Keratinocyte (primary cell): ENCODE data around the gene REV3L. TPM values are rescaled to one million over a fixed set of nuclear protein-coding genes. Genes with fewer than 3 reads are reported as not detected.

Experiments used
- DNase-seq: peaks from one replicate; pipeline ENCODE4 v3.0.0-alpha.2; 2011; ENCODE audit warnings: low read depth, missing footprints, low spot score
- FAIRE-seq: peaks from 2 replicates; lab custom pipeline; 2011; peaks lifted over from hg19 to GRCh38; lab: Jason Lieb, UNC
- H2AFZ ChIP-seq: 2 replicates; pipeline ENCODE4 v1.6.0; 2012; ENCODE audit warnings: low read length, control low read depth, inconsistent platforms; ENCODE audit not compliant: control insufficient read depth
- H3K27ac ChIP-seq: 2 replicates; pipeline ENCODE4 v1.5.1; 2011; ENCODE audit warnings: low read length; ENCODE audit not compliant: control insufficient read depth, insufficient read depth
- H3K27me3 ChIP-seq: 3 replicates; pipeline ENCODE4 v1.6.0; 2011; ENCODE audit warnings: low read length; ENCODE audit not compliant: control insufficient read depth, insufficient read depth; ENCODE audit errors: extremely low read depth
- H3K36me3 ChIP-seq, 2 experiments: 2 replicates in 1 of 2; 3 replicates in 1 of 2; pipeline ENCODE4 v1.5.1; 2011; ENCODE audit warnings: low read length in 2 of 2, mild to moderate bottlenecking in 1 of 2; ENCODE audit not compliant: control insufficient read depth in 2 of 2, insufficient read depth in 2 of 2; ENCODE audit errors: extremely low read depth in 1 of 2
- H3K4me1 ChIP-seq: 3 replicates; pipeline ENCODE4 v1.5.1; 2011; ENCODE audit warnings: low read length; ENCODE audit not compliant: control insufficient read depth, insufficient read depth; ENCODE audit errors: extremely low read depth
- H3K4me2 ChIP-seq: 3 replicates; pipeline ENCODE4 v1.6.0; 2011; ENCODE audit warnings: low read depth, low read length; ENCODE audit not compliant: control insufficient read depth, insufficient read depth; ENCODE audit errors: extremely low read depth
- H3K4me3 ChIP-seq, 3 experiments: fragments of 200-600 bp in 1 of 3; sonication (generic) in 1 of 3; 2 replicates in 2 of 3; 3 replicates in 1 of 3; pipeline ENCODE4 v1.5.1; 2011 to 2016; ENCODE audit warnings: low read length in 3 of 3, mild to moderate bottlenecking in 3 of 3, control low read depth in 2 of 3, inconsistent platforms in 1 of 3, low read depth in 1 of 3, mixed read lengths in 1 of 3, mixed run types in 1 of 3, moderate library complexity in 1 of 3; ENCODE audit not compliant: control insufficient read depth in 2 of 3, insufficient read depth in 2 of 3; ENCODE audit errors: extremely low read depth in 1 of 3
- H3K79me2 ChIP-seq: 2 replicates; pipeline ENCODE4 v1.6.0; 2012; ENCODE audit warnings: low read length; ENCODE audit not compliant: control insufficient read depth, insufficient read depth
- H3K9ac ChIP-seq: 3 replicates; pipeline ENCODE4 v1.6.0; 2011; ENCODE audit warnings: low read length; ENCODE audit not compliant: control insufficient read depth, insufficient read depth; ENCODE audit errors: extremely low read depth
- H3K9me1 ChIP-seq: 3 replicates; pipeline ENCODE4 v1.6.0; 2011; ENCODE audit warnings: low read length; ENCODE audit not compliant: control insufficient read depth, insufficient read depth; ENCODE audit errors: extremely low read depth
- H3K9me3 ChIP-seq: 2 replicates; pipeline ENCODE4 v1.5.1; 2012; ENCODE audit warnings: low read depth, low read length; ENCODE audit not compliant: control insufficient read depth
- H4K20me1 ChIP-seq: 3 replicates; pipeline ENCODE4 v1.6.0; 2011; ENCODE audit warnings: low read length; ENCODE audit not compliant: control insufficient read depth, insufficient read depth; ENCODE audit errors: extremely low read depth
- CTCF ChIP-seq, 3 experiments: IDR thresholded peaks in 1 of 3; conservative IDR thresholded peaks in 1 of 3; optimal IDR thresholded peaks in 1 of 3; 2 replicates in 2 of 3; 3 replicates in 1 of 3; pipeline versions ENCODE3 to v1.5.1; 2011; ENCODE audit warnings: low read length in 3 of 3, mild to moderate bottlenecking in 3 of 3, moderate library complexity in 2 of 3, control low read depth in 1 of 3, inconsistent platforms in 1 of 3; ENCODE audit not compliant: insufficient read depth in 2 of 3; ENCODE audit errors: extremely low read depth in 1 of 3
- EZH2 ChIP-seq: IDR thresholded peaks from one replicate; pipeline ENCODE4 v1.6.1; 2012; ENCODE audit warnings: inconsistent platforms, mild to moderate bottlenecking, low read length, moderate library complexity
- dilution Hi-C: fragments of 300-500 bp; cut with MboI; formaldehyde crosslinking; loops from one replicate; pipeline ENCODE4 v1.7.0; 2020; ENCODE audit warnings: low sequenced_read_pairs; ENCODE audit not compliant: extremely low pct_ligation_motif_present
- polyA plus RNA-seq, 5 experiments: library from polyadenylated mRNA; depleted of rRNA in 3 of 5; stranded (reverse) in 3 of 5; stranded (forward) in 1 of 5; unstranded in 1 of 5; fragments of >200 nt; gene quantifications; 1 replicate in 1 of 5; 2 replicates in 3 of 5; 3 replicates in 1 of 5; pipeline versions ENCODE4 v1.2.1 to v1.2.3, GENCODE V29; 2011 to 2012; ENCODE audit warnings: missing spikeins in 2 of 5, low read depth in 1 of 5, low replicate concordance in 1 of 5

REV3L gene
- polyA plus RNA-seq, 1 donor (not counting 4 experiments of a cell fraction or from before 2014, with no cell fraction given), result 9.5 TPM

DNA sequence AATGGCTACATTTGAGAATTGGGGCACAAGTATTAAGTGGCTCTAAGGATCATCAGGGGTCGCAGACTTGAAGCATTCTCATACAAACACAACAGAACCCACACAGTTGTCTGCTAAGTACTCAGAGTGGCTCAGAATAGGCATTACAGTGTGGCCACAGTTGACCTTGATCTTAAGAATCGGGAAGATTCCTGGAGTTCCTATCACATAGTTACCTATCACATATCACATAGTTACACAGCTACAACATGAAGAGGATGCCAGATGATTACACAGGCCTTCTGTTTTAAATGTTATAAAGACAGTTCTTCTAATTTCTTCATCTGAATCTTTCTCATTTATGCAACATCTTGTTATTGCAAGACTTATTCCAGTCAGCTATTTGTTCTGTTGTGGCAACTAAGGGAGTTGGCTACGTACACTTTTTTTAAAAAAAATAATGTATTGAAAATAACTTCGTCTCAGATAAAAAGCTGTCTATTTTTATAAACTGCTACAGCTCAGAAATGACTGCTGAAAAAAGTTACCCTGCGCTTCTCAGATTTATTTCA lies 129.0 kb downstream of the REV3L start:
- dilution Hi-C loops, result no loop called here
- no peak overlapping the region for H2AFZ ChIP-seq
- DNase-seq, result no peak
- H3K4me3 ChIP-seq, result no peak overlapping the region
- H3K4me1 ChIP-seq, result no peaks in the 10 kb centered on the region
- H3K79me2 ChIP-seq, result no peaks in the 10 kb centered on the region
- H4K20me1 ChIP-seq, result no peaks in the 10 kb centered on the region
- H3K27me3 ChIP-seq, result no peaks in the 10 kb centered on the region
- H3K9me3 ChIP-seq, result no peaks in the 10 kb centered on the region
- no peak overlapping the region for H3K9ac ChIP-seq
- TF ChIP-seq CTCF (optimal IDR thresholded peaks at IDR 0.05 in 1 of 3, IDR thresholded peaks at IDR 0.05 in 1 of 3, conservative IDR thresholded peaks at IDR 0.05 in 1 of 3; ENCODE audit: extremely low read depth in 1 of 3, insufficient read depth in 2 of 3, low read length in 3 of 3), result no peak
- no peak for TF ChIP-seq EZH2
- no peak overlapping the region for H3K4me2 ChIP-seq
- H3K9me1 ChIP-seq, result no peaks in the 10 kb centered on the region
- FAIRE-seq, result peak; percentile 26
- no peak overlapping the region for H3K27ac ChIP-seq
- peaks cover 5 to 11% of the 10 kb centered on the region in 2 experiments for H3K36me3 ChIP-seq

DNA sequence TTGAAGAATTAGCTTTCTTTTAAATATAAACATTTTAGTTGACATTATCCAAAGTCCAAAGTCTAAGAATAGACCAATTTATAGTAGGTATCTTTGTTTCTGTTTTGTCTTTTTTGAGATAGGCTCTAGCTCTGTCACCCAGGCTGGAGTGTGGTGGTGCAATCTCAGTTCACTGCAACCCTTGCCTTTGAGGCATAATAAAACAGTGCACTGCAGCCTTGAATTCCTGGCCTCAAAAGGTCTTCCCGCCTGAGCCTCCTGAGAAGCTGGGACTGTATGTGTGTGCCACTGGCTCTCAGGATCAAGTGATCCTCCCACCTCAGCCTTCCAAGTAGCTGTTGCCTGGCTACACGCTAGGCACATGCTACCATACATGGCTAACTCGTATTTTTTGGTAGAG lies 135.4 kb downstream of the REV3L start:
- H3K9me1 ChIP-seq, result no peaks in the 10 kb centered on the region
- no peaks in the 10 kb centered on the region for H3K9me3 ChIP-seq
- no peak overlapping the region for H3K27ac ChIP-seq
- H3K27me3 ChIP-seq, result no peaks in the 10 kb centered on the region
- no peak overlapping the region for H3K4me3 ChIP-seq
- no peaks in the 10 kb centered on the region for H3K79me2 ChIP-seq
- H3K9ac ChIP-seq, result no peak overlapping the region
- peaks cover 4 to 5% of the 10 kb centered on the region in 2 experiments for H3K36me3 ChIP-seq
- TF ChIP-seq EZH2 (no peak), CTCF (optimal IDR thresholded peaks at IDR 0.05 in 1 of 3, IDR thresholded peaks at IDR 0.05 in 1 of 3, conservative IDR thresholded peaks at IDR 0.05 in 1 of 3; ENCODE audit: extremely low read depth in 1 of 3, insufficient read depth in 2 of 3, low read length in 3 of 3) (no peak)
- dilution Hi-C loops, result no loop called here
- FAIRE-seq (no peak), DNase-seq (no peak)
- H4K20me1 ChIP-seq, result no peaks in the 10 kb centered on the region
- H3K4me2 ChIP-seq, result no peak overlapping the region
- H3K4me1 ChIP-seq, result no peaks in the 10 kb centered on the region
- no peak overlapping the region for H2AFZ ChIP-seq
